Activated CD8-positive, alpha-beta memory T cell treated with anti-CD3 and anti-CD28 coated beads for 36 hours (primary cell): ENCODE measurements around the gene NASP. TPM values are rescaled to one million over a fixed set of nuclear protein-coding genes. Genes with fewer than 3 reads are reported as not detected.

Source experiments
- CTCF ChIA-PET: fragments of 350-600 bp; sonication (Branson Sonifier 250); formaldehyde crosslinking; loops from one replicate; lab custom pipeline; 2021; ENCODE audit warnings: antibody characterized with exemption; lab: Charles Lee
- POLR2A ChIA-PET: fragments of 350-600 bp; sonication (Branson Sonifier 250); formaldehyde crosslinking; loops from one replicate; lab custom pipeline; 2021; ENCODE audit warnings: antibody characterized with exemption; lab: Charles Lee
- total RNA-seq, 2 experiments: library from RNA; stranded (reverse); gene quantifications; one replicate each; pipeline ENCODE4 v1.2.3, GENCODE V29; 2021

Gene NASP
- total RNA-seq, 2 experiments from 2014 or later, result 245 to 252 TPM

GRCh38 chr1:45557422-45557944 lies 26.4 kb upstream of the NASP start:
- POLR2A ChIA-PET, result no interaction called here

GRCh38 chr1:45563843-45564242 lies 20.0 kb upstream of the NASP start:
- CTCF ChIA-PET, result interaction anchor here (8.8 kb wide), 1 partner anchor 52 kb away, joined by 66 read pairs; no protein-coding TSS in a partner anchor
- POLR2A ChIA-PET, result interaction anchor here (0.7 kb wide), 1 partner anchor 42 kb away, joined by 3 read pairs; the partner anchor contains the start of gene PRDX1

More at GRCh38 chr1:45557422-45557944, 26.4 kb upstream of the NASP start:
- CTCF ChIA-PET, result interaction anchor here (0.9 to 1.3 kb wide), 2 partner anchors 13 to 25 kb away, joined by 4 to 5 read pairs; no protein-coding TSS in a partner anchor

- ChIA-PET CTCF (interaction anchor here (0.7 to 8.8 kb wide), 3 partner anchors 15 to 74 kb away, joined by 3 to 66 read pairs (median 3); no protein-coding TSS in a partner anchor), POLR2A (interaction anchor here (0.5 to 1.4 kb wide), 2 partner anchors 12 to 46 kb away, joined by 6 to 7 read pairs; partner anchors contain the start of gene PRDX1)
These were observed 17.1 kb upstream of the NASP start for GRCh38 chr1:45566722-45567121.

- POLR2A ChIA-PET, result interaction anchor here (0.7 kb wide), 1 partner anchor 81 kb away, joined by 5 read pairs; no protein-coding TSS in a partner anchor
- CTCF ChIA-PET, result interaction anchor here (1.1 to 8.8 kb wide), 5 partner anchors 13 to 78 kb away, joined by 3 to 66 read pairs (median 5); no protein-coding TSS in a partner anchor
These were observed 15.9 kb upstream of the NASP start for GRCh38 chr1:45567911-45568310.

- ChIA-PET CTCF (interaction anchor here (0.7 to 8.8 kb wide), 8 partner anchors 13 to 79 kb away, joined by 3 to 66 read pairs (median 4); partner anchors contain the start of genes AKR1A1, CCDC163, MMACHC and NASP), POLR2A (no interaction called here)
These were observed 15.4 kb upstream of the NASP start for GRCh38 chr1:45568421-45568820.

GRCh38 chr1:45569571-45569961 lies 14.3 kb upstream of the NASP start:
- ChIA-PET POLR2A (interaction anchor here (1.1 kb wide), 1 partner anchor 10 kb away, joined by 3 read pairs; no protein-coding TSS in a partner anchor), CTCF (interaction anchor here (0.6 to 8.8 kb wide), 13 partner anchors 12 to 478 kb away, joined by 3 to 66 read pairs (median 4); partner anchors contain the start of genes AKR1A1, CCDC163, MMACHC and PRDX1)

- ChIA-PET CTCF (interaction anchor here (0.6 to 8.8 kb wide), 12 partner anchors 13 to 479 kb away, joined by 3 to 66 read pairs (median 4); partner anchors contain the start of gene PRDX1), POLR2A (interaction anchor here (1.1 kb wide), 1 partner anchor 11 kb away, joined by 3 read pairs; no protein-coding TSS in a partner anchor)
These were observed 13.8 kb upstream of the NASP start for GRCh38 chr1:45569962-45570581.

DNA sequence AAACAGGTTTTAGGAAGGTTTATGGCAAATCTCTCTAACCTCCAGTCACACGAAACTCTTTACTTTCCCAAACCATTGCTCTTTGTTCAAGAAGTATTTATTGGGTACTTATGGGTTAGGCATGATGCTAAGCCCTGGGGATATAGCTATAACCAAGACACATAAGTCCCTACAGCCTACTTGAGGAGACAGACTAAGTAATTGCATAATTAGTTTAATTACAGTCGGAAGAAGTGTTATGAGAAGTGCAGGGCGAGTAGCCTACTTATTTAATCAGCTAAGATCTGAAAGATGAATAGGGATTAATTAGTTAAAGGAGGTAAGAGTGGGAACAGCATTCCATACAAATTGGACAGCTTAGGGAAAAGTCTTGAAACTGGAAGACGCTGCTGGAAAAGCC lies 13.2 kb upstream of the NASP start:
- ChIA-PET POLR2A (no interaction called here), CTCF (interaction anchor here (0.7 to 8.8 kb wide), 8 partner anchors 13 to 196 kb away, joined by 3 to 66 read pairs (median 4); no protein-coding TSS in a partner anchor)

DNA sequence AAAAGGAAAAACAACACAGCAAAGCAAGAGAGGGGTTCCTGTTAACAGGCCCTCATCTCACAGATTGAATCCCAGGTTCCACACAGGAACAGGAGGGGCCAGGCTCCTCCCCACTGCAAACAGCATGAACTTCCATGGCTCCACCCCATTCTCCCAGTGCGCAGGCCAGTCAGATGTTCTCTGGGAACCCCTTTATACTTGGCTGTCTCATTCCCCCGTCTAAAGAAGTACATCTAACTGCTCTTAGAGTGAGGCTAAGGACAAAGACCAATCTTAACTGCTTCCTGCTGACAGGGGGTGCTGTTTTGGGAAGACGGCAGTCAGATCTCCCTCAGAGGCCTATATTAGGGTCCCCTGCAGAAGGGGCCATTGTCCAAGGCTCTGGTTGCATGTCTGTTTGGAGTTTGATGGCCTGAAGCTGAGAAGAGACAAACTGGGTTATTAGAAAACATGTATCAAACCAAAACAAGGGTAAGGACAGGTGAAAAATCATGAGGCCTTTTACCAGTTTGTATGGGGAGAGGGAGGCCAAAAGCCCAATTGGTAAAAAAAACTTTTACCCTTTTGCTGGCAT lies 10.5 kb upstream of the NASP start:
- POLR2A ChIA-PET, result no interaction called here
- CTCF ChIA-PET, result no interaction called here

GRCh38 chr1:45574105-45574626 lies 9.7 kb upstream of the NASP start:
- POLR2A ChIA-PET, result no interaction called here
- CTCF ChIA-PET, result interaction anchor here (0.6 kb wide), 1 partner anchor 69 kb away, joined by 3 read pairs; no protein-coding TSS in a partner anchor

- POLR2A ChIA-PET, result interaction anchor here (0.8 to 2.3 kb wide), 5 partner anchors 35 to 83 kb away, joined by 3 to 13 read pairs (median 3); partner anchors contain the start of genes CCDC163, MMACHC and PRDX1
- CTCF ChIA-PET, result interaction anchor here (0.8 to 1.3 kb wide), 3 partner anchors 15 to 32 kb away, joined by 3 to 4 read pairs (median 3); no protein-coding TSS in a partner anchor
These were observed 576 bp upstream of the NASP start for GRCh38 chr1:45583264-45583665.

- POLR2A ChIA-PET, result interaction anchor here (0.6 to 2.3 kb wide), 6 partner anchors 62 to 281 kb away, joined by 3 to 13 read pairs (median 5); partner anchors contain the start of genes PRDX1 and TESK2
- CTCF ChIA-PET, result interaction anchor here (1.5 kb wide), 1 partner anchor 34 kb away, joined by 3 read pairs; the partner anchor contains the start of gene AKR1A1
These were observed 689 bp downstream of the NASP start for GRCh38 chr1:45584351-45585109.

- ChIA-PET POLR2A (interaction anchor here (0.6 to 2.3 kb wide), 7 partner anchors 52 to 282 kb away, joined by 3 to 13 read pairs (median 5); partner anchors contain the start of genes PRDX1 and TESK2), CTCF (interaction anchor here (1.5 kb wide), 1 partner anchor 34 kb away, joined by 3 read pairs; the partner anchor contains the start of gene AKR1A1)
These were observed 1.2 kb downstream of the NASP start for GRCh38 chr1:45585110-45585426.

DNA sequence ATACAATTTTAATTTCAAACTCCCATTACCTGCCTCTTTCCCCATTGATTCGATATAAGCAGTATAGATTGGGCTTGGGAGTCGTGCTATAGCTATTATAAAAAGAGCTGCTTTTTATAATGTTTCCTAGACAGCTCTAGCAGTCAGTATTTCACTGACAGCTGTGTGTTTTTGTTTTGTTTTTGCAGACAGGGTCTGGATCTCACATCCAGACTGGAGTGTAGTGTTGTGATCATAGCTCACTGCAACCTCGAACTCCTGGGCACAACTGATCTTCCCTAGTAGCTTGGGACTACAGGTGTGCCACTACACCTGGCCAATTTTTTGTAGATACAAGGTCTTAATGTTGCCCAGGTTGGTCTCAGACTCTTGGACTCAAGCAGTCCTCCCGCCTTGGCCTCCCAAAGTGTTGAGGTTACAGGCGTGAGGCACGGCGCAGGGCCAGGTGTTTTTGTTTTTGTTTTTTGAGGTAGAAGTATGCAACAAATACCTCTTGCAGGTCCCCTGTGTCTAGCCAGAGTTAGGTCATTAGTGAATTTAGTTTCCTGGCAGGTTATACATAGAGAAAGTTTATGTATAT lies 1.7 kb downstream of the NASP start:
- POLR2A ChIA-PET, result interaction anchor here (0.5 to 1.8 kb wide), 5 partner anchors 53 to 282 kb away, joined by 3 to 5 read pairs (median 5); partner anchors contain the start of genes PRDX1 and TESK2
- CTCF ChIA-PET, result interaction anchor here (0.9 to 1.5 kb wide), 2 partner anchors 35 to 89 kb away, joined by 3 read pairs; partner anchors contain the start of gene AKR1A1

GRCh38 chr1:45586769-45587168 lies 2.9 kb downstream of the NASP start:
- POLR2A ChIA-PET, result no interaction called here
- CTCF ChIA-PET, result interaction anchor here (0.8 kb wide), 1 partner anchor 17 kb away, joined by 4 read pairs; no protein-coding TSS in a partner anchor

DNA sequence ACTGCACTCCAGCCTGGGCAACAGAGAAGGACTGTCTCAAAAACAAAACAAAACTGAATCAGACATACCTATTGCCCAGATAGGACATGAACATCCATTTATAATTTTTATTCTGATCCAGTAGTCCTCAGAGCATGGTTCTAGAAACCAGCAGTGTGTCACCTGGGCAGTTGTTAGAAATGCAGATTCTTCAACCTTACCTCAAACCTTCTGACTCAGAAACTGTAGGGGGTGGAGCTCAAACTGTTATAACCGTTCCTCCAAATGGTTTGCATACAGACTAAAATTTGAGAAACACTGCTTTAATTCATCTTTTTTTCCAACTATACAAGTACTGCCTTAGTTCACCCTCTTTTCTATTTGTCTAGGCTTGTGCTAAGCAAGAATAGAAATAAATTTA lies 6.0 kb downstream of the NASP start:
- ChIA-PET POLR2A (interaction anchor here (0.7 kb wide), 1 partner anchor 22 kb away, joined by 5 read pairs; no protein-coding TSS in a partner anchor), CTCF (no interaction called here)

GRCh38 chr1:45594412-45594811 lies 10.6 kb downstream of the NASP start:
- ChIA-PET POLR2A (no interaction called here), CTCF (no interaction called here)
